ENCODE results near the gene CCDC177. TPM values are rescaled to one million over a fixed set of nuclear protein-coding genes. Genes with fewer than 3 reads are reported as not detected.
A peak's percentile ranks its signal among the peaks of the same experiment; 100 is the strongest.

CCDC177 gene
- 0.09 TPM in 1 of 2 replicates, not detected in the other for total RNA-seq (2021)
- Bru-seq, nascent RNA = not detected
- BruChase-seq, experiment 1, labeled RNA remaining after a 2-hour chase = percentile 11 among the genes with signal in this experiment
- BruChase-seq, experiment 2, labeled RNA remaining after a 6-hour chase = percentile 11 among the genes with signal in this experiment
- long read RNA-seq = 0 reads

GRCh38 chr14:69574263-69574953 is at the start of gene CCDC177:
Gene CCDC177, minus strand, starts transcription at chr14:69574871. Its CDS starts 1,249 bp downstream, at chr14:69573622.
- peaks cover 21% of the 10 kb centered on the region for H3K4me1 ChIP-seq (ENCODE audit: insufficient read depth, low read length, poor library complexity, severe bottlenecking)
- peaks cover 87% of the 10 kb centered on the region for H3K27me3 ChIP-seq (replicated peaks; ENCODE audit: insufficient read depth, low read depth, low read length, poor library complexity)
- BruUV-seq (replicated peaks) = no TSS peak
- TF ChIP-seq CTCF (conservative IDR thresholded peaks at IDR 0.05; ENCODE audit: low read depth, low read length) (peak; percentile 99), EZH2 (IDR thresholded peaks at IDR 0.05; ENCODE audit: borderline replicate concordance, low read depth, low read length, poor library complexity, severe bottlenecking) (no peak)
- DNase-seq (ENCODE audit: low spot score) = peak; percentile 74
- intact Hi-C loops (cut with micrococcal nuclease; ENCODE audit: unreplicated experiment) = loop anchor here (1.0 to 2.0 kb wide), 2 partner anchors 39 to 332 kb away; no protein-coding TSS in a partner anchor
- POLR2A ChIA-PET (ENCODE audit: low non-redundant PET) = interaction anchor here (0.6 kb wide), 1 partner anchor 201 kb away, joined by 5 read pairs; no protein-coding TSS in a partner anchor
- no peaks in the 10 kb centered on the region for H3K9me3 ChIP-seq (ENCODE audit: low read depth, low read length, poor library complexity, severe bottlenecking)
- H3K36me3 ChIP-seq (ENCODE audit: insufficient read depth, low read length, poor library complexity, severe bottlenecking) = no peaks in the 10 kb centered on the region
- CTCF ChIA-PET = interaction anchor here (0.5 to 2.8 kb wide), 8 partner anchors 26 to 1636 kb away, joined by 3 to 17 read pairs (median 4); no protein-coding TSS in a partner anchor
- H3K4me3 ChIP-seq (ENCODE audit: low read depth, low read length, poor library complexity, severe bottlenecking) = peak within 1 kb of the TSS; percentile 32
- H3K27ac ChIP-seq (ENCODE audit: low read depth, low read length, poor library complexity, severe bottlenecking) = no peak within 1 kb of the TSS

GRCh38 chr14:69624136-69624535 is 49.5 kb upstream of the CCDC177 start:
- no peaks in the 10 kb centered on the region for H3K27me3 ChIP-seq (replicated peaks; ENCODE audit: insufficient read depth, low read depth, low read length, poor library complexity)
- H3K36me3 ChIP-seq (ENCODE audit: insufficient read depth, low read length, poor library complexity, severe bottlenecking) = no peaks in the 10 kb centered on the region
- ChIA-PET POLR2A (ENCODE audit: low non-redundant PET) (no interaction called here), CTCF (no interaction called here)
- no peak for TF ChIP-seq EZH2 (IDR thresholded peaks at IDR 0.05; ENCODE audit: borderline replicate concordance, low read depth, low read length, poor library complexity, severe bottlenecking)
- TF ChIP-seq CTCF (conservative IDR thresholded peaks at IDR 0.05; ENCODE audit: low read depth, low read length) = no peak
- H3K27ac ChIP-seq (ENCODE audit: low read depth, low read length, poor library complexity, severe bottlenecking) = no peak overlapping the region
- H3K4me3 ChIP-seq (ENCODE audit: low read depth, low read length, poor library complexity, severe bottlenecking) = no peak overlapping the region
- BruUV-seq (replicated peaks) = no TSS peak
- no peak for DNase-seq (ENCODE audit: low spot score)
- no peaks in the 10 kb centered on the region for H3K9me3 ChIP-seq (ENCODE audit: low read depth, low read length, poor library complexity, severe bottlenecking)
- H3K4me1 ChIP-seq (ENCODE audit: insufficient read depth, low read length, poor library complexity, severe bottlenecking) = no peaks in the 10 kb centered on the region
- intact Hi-C loops (cut with micrococcal nuclease; ENCODE audit: unreplicated experiment) = no loop called here

GRCh38 chr14:69620981-69621380 is 46.3 kb upstream of the CCDC177 start:
- Histone ChIP-seq H3K27ac (ENCODE audit: low read depth, low read length, poor library complexity, severe bottlenecking) (no peak overlapping the region), H3K27me3 (replicated peaks; ENCODE audit: insufficient read depth, low read depth, low read length, poor library complexity) (no peaks in the 10 kb centered on the region), H3K36me3 (ENCODE audit: insufficient read depth, low read length, poor library complexity, severe bottlenecking) (no peaks in the 10 kb centered on the region), H3K4me1 (ENCODE audit: insufficient read depth, low read length, poor library complexity, severe bottlenecking) (peaks cover 10% of the 10 kb centered on the region), H3K4me3 (ENCODE audit: low read depth, low read length, poor library complexity, severe bottlenecking) (no peak overlapping the region), H3K9me3 (ENCODE audit: low read depth, low read length, poor library complexity, severe bottlenecking) (no peaks in the 10 kb centered on the region)
- POLR2A ChIA-PET (ENCODE audit: low non-redundant PET) = interaction anchor here (0.5 kb wide), 1 partner anchor 823 kb away, joined by 14 read pairs; no protein-coding TSS in a partner anchor
- CTCF ChIA-PET = no interaction called here
- no TSS peak for BruUV-seq (replicated peaks)
- intact Hi-C loops (cut with micrococcal nuclease; ENCODE audit: unreplicated experiment) = no loop called here
- no peak for DNase-seq (ENCODE audit: low spot score)
- no peak for TF ChIP-seq EZH2 (IDR thresholded peaks at IDR 0.05; ENCODE audit: borderline replicate concordance, low read depth, low read length, poor library complexity, severe bottlenecking)
- TF ChIP-seq CTCF (conservative IDR thresholded peaks at IDR 0.05; ENCODE audit: low read depth, low read length) = no peak
